Measurements from ENCODE around the gene LILRA6. TPM values are rescaled to one million over a fixed set of nuclear protein-coding genes. Genes with fewer than 3 reads are reported as not detected.

Gene LILRA6
- total and polyA plus RNA-seq, 2 of the 13 experiments (the other 11 are each of a cell fraction or from before 2014, with no cell fraction given): not detected

DNA sequence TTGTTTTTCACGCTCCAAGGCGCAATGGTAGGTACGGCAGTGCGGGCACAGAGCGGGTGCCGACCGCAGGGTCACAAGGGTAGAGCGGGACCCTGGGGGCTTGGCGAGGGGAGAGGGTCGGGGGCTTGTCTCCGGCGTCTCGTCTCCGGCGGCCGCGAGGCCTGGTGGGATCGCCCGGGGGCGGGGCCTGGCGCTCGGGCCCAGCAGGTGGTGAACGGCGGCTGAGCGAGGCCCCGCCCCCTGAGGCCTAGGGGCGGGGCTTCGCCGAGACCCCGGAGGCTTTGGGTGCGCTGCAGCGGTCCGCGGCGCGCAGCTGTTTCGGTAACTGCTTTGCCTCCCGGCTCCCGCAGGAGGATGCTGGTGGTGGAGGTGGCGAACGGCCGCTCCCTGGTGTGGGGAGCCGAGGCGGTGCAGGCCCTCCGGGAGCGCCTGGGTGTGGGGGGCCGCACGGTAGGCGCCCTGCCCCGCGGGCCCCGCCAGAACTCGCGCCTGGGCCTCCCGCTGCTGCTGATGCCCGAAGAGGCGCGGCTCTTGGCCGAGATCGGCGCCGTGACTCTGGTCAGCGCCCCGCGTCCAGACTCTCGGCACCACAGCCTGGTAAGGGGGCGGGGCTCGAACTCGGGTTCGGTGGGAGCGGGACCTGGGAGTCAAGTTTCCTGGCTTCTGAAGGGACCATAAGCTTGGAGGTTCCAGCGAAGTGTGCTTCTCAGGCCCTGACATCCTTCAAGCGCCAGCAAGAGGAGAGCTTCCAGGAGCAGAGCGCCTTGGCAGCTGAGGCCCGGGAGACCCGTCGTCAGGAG, 51.4 kb downstream of the LILRA6 start, which contains the start of gene TSEN34:
Gene TSEN34 (plus strand): TSS at position 298 of the 800 bp plus-strand sequence. CDS start 57 bp downstream, at position 355.
- FAIRE-seq (no peak), DNase-seq (ENCODE audit: low spot score) (peak; percentile 71), ATAC-seq (peak; percentile 46)
- ChIA-PET CTCF (ENCODE audit: low intra/inter-chr PET ratio, low total read pairs) (no interaction called here), POLR2A (interaction anchor here (0.8 to 4.9 kb wide), 11 partner anchors 11 to 327 kb away, joined by 3 to 306 read pairs (median 7); partner anchors contain the start of genes CNOT3, LENG1, MYADM and PRPF31)
- Histone ChIP-seq H3K27ac (ENCODE audit: extremely low read length, insufficient read depth, low read length) (peak within 1 kb of the TSS; percentile 96), H3K36me3 (replicated peaks in 1 of 2; ENCODE audit: control insufficient read depth in 1 of 2, insufficient read depth in 2 of 2, low read length in 2 of 2) (peaks cover 6 to 27% of the 10 kb centered on the region in 2 experiments; a peak in 4 of 5 replicates), H3K4me3 (replicated peaks in 1 of 3; ENCODE audit: insufficient read depth in 1 of 3, low read depth in 2 of 3, low read length in 3 of 3) (peak within 1 kb of the TSS; percentile 82 to 91 (median 88)), H4K20me1 (ENCODE audit: insufficient read depth, low read length) (no peaks in the 10 kb centered on the region), H3K27me3 (ENCODE audit: control insufficient read depth in 1 of 2, insufficient read depth in 2 of 2, low read length in 2 of 2) (no peaks in the 10 kb centered on the region), H3K9me3 (ENCODE audit: low read length) (no peaks in the 10 kb centered on the region), H3K4me2 (ENCODE audit: low read depth, low read length) (peak within 1 kb of the TSS; percentile 93), H3K4me1 (ENCODE audit: insufficient read depth, low read length) (peaks cover 40% of the 10 kb centered on the region), H3K9ac (ENCODE audit: insufficient read depth, low read depth, low read length) (peak within 1 kb of the TSS; percentile 92), H3K79me2 (ENCODE audit: insufficient read depth, low read length) (peaks cover 28% of the 10 kb centered on the region), H2AFZ (ENCODE audit: low read length) (no peak within 1 kb of the TSS)
- intact Hi-C loops (cut with micrococcal nuclease; ENCODE audit: unreplicated experiment): loop anchor here (2.0 to 5.0 kb wide), 2 partner anchors 20 to 41 kb away; no protein-coding TSS in a partner anchor
- in situ Hi-C loops (cut with HindIII; ENCODE audit: extremely low pct_ligation_motif_present, low pct_unique_long_range_greater_than_20kb): no loop called here
- BruUV-seq (replicated peaks): TSS peak; percentile 47
- 3% methylated on average over 15 of the region's 77 CpGs for WGBS (ENCODE audit: low lambda C conversion rate)
- TF ChIP-seq POLR2G (IDR thresholded peaks at IDR 0.05; ENCODE audit: low read depth, low read length): 0 out of 2 replicates have a peak, but pooled peaks have one; percentile 40
- TF ChIP-seq IRF2 (CRISPR knock-in tag; IDR thresholded peaks at IDR 0.05): no peak
- TF ChIP-seq, protein P1, sequence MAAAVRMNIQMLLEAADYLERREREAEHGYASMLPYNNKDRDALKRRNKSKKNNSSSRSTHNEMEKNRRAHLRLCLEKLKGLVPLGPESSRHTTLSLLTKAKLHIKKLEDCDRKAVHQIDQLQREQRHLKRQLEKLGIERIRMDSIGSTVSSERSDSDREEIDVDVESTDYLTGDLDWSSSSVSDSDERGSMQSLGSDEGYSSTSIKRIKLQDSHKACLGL (CRISPR knock-in tag; IDR thresholded peaks at IDR 0.05): 0 out of 2 replicates have a peak, but pooled peaks have one; percentile 30
- TF ChIP-seq ZIK1 (CRISPR knock-in tag; IDR thresholded peaks at IDR 0.05; ENCODE audit: borderline replicate concordance, low read depth): no peak
- TF ChIP-seq DNMT1 (CRISPR knock-in tag; IDR thresholded peaks at IDR 0.05): no peak
- TF ChIP-seq SRF (IDR thresholded peaks at IDR 0.05; ENCODE audit: low read depth, low read length): no peak
- TF ChIP-seq NR1H2 (CRISPR knock-in tag; IDR thresholded peaks at IDR 0.05; ENCODE audit: borderline replicate concordance, low read depth): no peak
- no peak for TF ChIP-seq SMARCE1 (IDR thresholded peaks at IDR 0.05; ENCODE audit: borderline replicate concordance)
- TF ChIP-seq, protein P2, sequence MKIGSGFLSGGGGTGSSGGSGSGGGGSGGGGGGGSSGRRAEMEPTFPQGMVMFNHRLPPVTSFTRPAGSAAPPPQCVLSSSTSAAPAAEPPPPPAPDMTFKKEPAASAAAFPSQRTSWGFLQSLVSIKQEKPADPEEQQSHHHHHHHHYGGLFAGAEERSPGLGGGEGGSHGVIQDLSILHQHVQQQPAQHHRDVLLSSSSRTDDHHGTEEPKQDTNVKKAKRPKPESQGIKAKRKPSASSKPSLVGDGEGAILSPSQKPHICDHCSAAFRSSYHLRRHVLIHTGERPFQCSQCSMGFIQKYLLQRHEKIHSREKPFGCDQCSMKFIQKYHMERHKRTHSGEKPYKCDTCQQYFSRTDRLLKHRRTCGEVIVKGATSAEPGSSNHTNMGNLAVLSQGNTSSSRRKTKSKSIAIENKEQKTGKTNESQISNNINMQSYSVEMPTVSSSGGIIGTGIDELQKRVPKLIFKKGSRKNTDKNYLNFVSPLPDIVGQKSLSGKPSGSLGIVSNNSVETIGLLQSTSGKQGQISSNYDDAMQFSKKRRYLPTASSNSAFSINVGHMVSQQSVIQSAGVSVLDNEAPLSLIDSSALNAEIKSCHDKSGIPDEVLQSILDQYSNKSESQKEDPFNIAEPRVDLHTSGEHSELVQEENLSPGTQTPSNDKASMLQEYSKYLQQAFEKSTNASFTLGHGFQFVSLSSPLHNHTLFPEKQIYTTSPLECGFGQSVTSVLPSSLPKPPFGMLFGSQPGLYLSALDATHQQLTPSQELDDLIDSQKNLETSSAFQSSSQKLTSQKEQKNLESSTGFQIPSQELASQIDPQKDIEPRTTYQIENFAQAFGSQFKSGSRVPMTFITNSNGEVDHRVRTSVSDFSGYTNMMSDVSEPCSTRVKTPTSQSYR (CRISPR knock-in tag; IDR thresholded peaks at IDR 0.05; ENCODE audit: borderline replicate concordance): no peak
- TF ChIP-seq, protein P3, sequence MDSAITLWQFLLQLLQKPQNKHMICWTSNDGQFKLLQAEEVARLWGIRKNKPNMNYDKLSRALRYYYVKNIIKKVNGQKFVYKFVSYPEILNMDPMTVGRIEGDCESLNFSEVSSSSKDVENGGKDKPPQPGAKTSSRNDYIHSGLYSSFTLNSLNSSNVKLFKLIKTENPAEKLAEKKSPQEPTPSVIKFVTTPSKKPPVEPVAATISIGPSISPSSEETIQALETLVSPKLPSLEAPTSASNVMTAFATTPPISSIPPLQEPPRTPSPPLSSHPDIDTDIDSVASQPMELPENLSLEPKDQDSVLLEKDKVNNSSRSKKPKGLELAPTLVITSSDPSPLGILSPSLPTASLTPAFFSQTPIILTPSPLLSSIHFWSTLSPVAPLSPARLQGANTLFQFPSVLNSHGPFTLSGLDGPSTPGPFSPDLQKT (CRISPR knock-in tag; IDR thresholded peaks at IDR 0.05; ENCODE audit: borderline replicate concordance): no peak
- no peak for TF ChIP-seq IKZF4 (CRISPR knock-in tag; IDR thresholded peaks at IDR 0.05; ENCODE audit: borderline replicate concordance, low read depth, not compliant biosample characterization)
- TF ChIP-seq ZNF737 (CRISPR knock-in tag; IDR thresholded peaks at IDR 0.05; ENCODE audit: borderline replicate concordance): no peak
- TF ChIP-seq, protein P4, sequence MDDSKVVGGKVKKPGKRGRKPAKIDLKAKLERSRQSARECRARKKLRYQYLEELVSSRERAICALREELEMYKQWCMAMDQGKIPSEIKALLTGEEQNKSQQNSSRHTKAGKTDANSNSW (CRISPR knock-in tag; IDR thresholded peaks at IDR 0.05; ENCODE audit: borderline replicate concordance): no peak
- TF ChIP-seq, protein P5, sequence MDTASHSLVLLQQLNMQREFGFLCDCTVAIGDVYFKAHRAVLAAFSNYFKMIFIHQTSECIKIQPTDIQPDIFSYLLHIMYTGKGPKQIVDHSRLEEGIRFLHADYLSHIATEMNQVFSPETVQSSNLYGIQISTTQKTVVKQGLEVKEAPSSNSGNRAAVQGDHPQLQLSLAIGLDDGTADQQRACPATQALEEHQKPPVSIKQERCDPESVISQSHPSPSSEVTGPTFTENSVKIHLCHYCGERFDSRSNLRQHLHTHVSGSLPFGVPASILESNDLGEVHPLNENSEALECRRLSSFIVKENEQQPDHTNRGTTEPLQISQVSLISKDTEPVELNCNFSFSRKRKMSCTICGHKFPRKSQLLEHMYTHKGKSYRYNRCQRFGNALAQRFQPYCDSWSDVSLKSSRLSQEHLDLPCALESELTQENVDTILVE (CRISPR knock-in tag; IDR thresholded peaks at IDR 0.05): no peak
- no peak for TF ChIP-seq ZNF781 (CRISPR knock-in tag; IDR thresholded peaks at IDR 0.05; ENCODE audit: borderline replicate concordance, not compliant biosample characterization)
- TF ChIP-seq BORCS8-MEF2B (CRISPR knock-in tag; IDR thresholded peaks at IDR 0.05): no peak
- no peak for TF ChIP-seq ZNF484 (CRISPR knock-in tag; IDR thresholded peaks at IDR 0.05; ENCODE audit: borderline replicate concordance, low read depth)

Data from HepG2 (cell line).